Glutamatergic neuron (in vitro differentiated cells): ENCODE data around the gene C6. TPM values are rescaled to one million over a fixed set of nuclear protein-coding genes. Genes with fewer than 3 reads are reported as not detected.
"Not testable (repeated sequence)": the region's sequence is repeated elsewhere in the genome, so short reads cannot be mapped to it uniquely, and the experiment has no call there.

Experiments
- DNase-seq: peaks from one replicate; pipeline ENCODE4 v3.0.0; 2022
- H3K27ac Mint-ChIP-seq: one replicate; pipeline ENCODE4 v1.8.0; 2020; ENCODE audit warnings: mild to moderate bottlenecking, mixed read lengths, inconsistent platforms; ENCODE audit not compliant: unreplicated experiment
- H3K27me3 Mint-ChIP-seq: one replicate; pipeline ENCODE4 v1.8.0; 2020; ENCODE audit warnings: mild to moderate bottlenecking, moderate library complexity, mixed read lengths, inconsistent platforms; ENCODE audit not compliant: unreplicated experiment
- H3K36me3 Mint-ChIP-seq: one replicate; pipeline ENCODE4 v1.8.0; 2020; ENCODE audit warnings: mild to moderate bottlenecking, mixed read lengths, inconsistent platforms; ENCODE audit not compliant: unreplicated experiment
- H3K4me1 Mint-ChIP-seq: one replicate; pipeline ENCODE4 v1.8.0; 2020; ENCODE audit warnings: mild to moderate bottlenecking, low read depth, mixed read lengths, inconsistent platforms; ENCODE audit not compliant: unreplicated experiment
- H3K4me3 Mint-ChIP-seq: one replicate; pipeline ENCODE4 v1.8.0; 2020; ENCODE audit warnings: mild to moderate bottlenecking, mixed read lengths, inconsistent platforms; ENCODE audit not compliant: unreplicated experiment
- H3K9me3 Mint-ChIP-seq: one replicate; pipeline ENCODE4 v1.8.0; 2020; ENCODE audit warnings: mild to moderate bottlenecking, moderate library complexity, mixed read lengths, inconsistent platforms; ENCODE audit not compliant: unreplicated experiment
- total RNA-seq: library from RNA; stranded (reverse); fragmentation: NEBNext Ultra II Directional; extraction: Animal tissue kit (Norgen Biotek cat#: 25700); gene quantifications from one replicate; pipeline ENCODE4 v1.2.1, GENCODE V29; 2021; ENCODE audit not compliant: unreplicated experiment
- TF ChIP-seq, protein P1 (sequence below): fragments of 200-600 bp; sonication (generic); IDR thresholded peaks from one replicate; pipeline ENCODE4 v1.5.0; 2021; ENCODE audit not compliant: partially characterized antibody, unreplicated experiment

Gene C6
- total RNA-seq, 1 donor from 2014 or later: not detected

DNA sequence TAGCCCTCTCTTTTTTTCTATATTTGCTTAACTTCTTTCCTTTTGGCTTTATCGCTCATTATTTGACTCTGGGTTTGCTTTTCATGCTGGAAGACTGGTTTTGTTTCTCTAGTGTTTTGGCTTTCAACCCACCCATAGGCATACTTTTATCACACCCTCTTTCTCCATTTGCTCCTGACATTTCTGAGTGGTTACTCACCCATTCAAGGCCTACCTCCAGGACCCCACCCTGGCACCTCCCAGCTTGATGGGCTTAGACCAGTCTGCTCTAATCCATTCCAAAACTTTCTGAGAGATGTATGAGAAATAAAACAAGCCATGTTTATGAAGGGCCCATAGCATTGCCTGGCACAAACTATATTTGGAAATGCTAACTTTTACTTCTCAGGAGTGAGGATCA, 18.1 kb downstream of the C6 start:
- H3K27me3 Mint-ChIP-seq: no peaks in the 10 kb centered on the region
- no peak overlapping the region for H3K27ac Mint-ChIP-seq
- no peaks in the 10 kb centered on the region for H3K9me3 Mint-ChIP-seq
- no peak for DNase-seq
- no peaks in the 10 kb centered on the region for H3K36me3 Mint-ChIP-seq
- TF ChIP-seq, protein P1, sequence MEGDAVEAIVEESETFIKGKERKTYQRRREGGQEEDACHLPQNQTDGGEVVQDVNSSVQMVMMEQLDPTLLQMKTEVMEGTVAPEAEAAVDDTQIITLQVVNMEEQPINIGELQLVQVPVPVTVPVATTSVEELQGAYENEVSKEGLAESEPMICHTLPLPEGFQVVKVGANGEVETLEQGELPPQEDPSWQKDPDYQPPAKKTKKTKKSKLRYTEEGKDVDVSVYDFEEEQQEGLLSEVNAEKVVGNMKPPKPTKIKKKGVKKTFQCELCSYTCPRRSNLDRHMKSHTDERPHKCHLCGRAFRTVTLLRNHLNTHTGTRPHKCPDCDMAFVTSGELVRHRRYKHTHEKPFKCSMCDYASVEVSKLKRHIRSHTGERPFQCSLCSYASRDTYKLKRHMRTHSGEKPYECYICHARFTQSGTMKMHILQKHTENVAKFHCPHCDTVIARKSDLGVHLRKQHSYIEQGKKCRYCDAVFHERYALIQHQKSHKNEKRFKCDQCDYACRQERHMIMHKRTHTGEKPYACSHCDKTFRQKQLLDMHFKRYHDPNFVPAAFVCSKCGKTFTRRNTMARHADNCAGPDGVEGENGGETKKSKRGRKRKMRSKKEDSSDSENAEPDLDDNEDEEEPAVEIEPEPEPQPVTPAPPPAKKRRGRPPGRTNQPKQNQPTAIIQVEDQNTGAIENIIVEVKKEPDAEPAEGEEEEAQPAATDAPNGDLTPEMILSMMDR: no peak
- no peak overlapping the region for H3K4me3 Mint-ChIP-seq
- no peaks in the 10 kb centered on the region for H3K4me1 Mint-ChIP-seq

DNA sequence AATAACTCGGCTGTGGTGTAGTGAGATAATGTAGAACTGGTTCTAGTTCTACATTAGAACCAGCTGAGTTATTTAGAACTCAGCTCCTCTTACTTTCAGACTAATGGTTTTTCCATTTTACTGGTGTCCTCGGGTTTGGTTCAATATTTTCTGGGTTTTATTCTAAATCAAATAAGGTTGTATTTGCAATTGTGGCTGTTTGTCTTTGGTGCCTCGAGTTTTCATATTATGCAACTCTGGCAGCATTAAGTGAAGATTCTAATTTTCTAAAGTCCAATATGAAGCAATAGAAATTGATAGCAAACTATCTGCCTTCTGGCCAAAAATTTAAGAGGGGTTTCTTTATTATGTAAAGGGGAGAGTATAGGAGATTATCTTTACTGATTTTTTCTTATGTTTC, 19.0 kb downstream of the C6 start:
- TF ChIP-seq, protein P1: no peak
- H3K27me3 Mint-ChIP-seq: no peaks in the 10 kb centered on the region
- no peaks in the 10 kb centered on the region for H3K9me3 Mint-ChIP-seq
- DNase-seq: no peak
- H3K36me3 Mint-ChIP-seq: no peaks in the 10 kb centered on the region
- H3K27ac Mint-ChIP-seq: no peak overlapping the region
- no peaks in the 10 kb centered on the region for H3K4me1 Mint-ChIP-seq
- no peak overlapping the region for H3K4me3 Mint-ChIP-seq

DNA sequence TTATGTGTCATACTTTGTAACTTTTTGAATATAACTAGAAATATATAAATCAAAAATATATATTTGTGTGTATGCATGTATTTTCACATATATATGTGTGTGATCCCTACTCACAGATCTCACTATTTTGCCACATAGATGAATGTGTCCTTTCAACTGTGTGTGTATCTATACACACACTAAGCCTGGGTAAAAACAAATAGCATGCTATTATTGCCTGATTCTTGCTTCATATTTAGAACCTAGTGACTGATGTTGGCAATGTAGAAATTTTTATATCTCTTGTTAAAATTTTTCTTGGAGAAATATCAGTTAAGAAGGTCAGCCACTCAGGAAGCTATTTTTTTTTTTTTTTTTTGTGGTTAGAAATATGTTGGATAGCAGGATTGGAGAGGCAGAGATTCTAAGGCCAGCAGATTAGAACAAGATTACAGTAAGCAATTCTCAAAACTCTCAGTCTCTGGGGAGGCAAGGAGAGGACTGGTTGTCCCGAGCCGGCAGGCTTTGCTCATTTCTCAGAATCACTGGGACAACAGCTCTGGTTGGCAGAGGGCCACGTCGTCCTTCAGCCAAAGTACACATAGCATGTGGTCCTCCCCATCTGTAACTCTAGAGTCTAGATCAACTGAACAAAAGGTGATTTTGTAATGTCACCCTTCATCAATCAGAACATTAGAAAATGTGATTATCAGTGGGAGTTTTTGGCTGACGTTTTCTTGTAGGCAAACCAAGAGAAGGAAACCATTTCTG, 19.7 kb downstream of the C6 start:
- Mint-ChIP-seq H3K27me3 (no peaks in the 10 kb centered on the region), H3K9me3 (no peaks in the 10 kb centered on the region)
- DNase-seq: no peak

DNA sequence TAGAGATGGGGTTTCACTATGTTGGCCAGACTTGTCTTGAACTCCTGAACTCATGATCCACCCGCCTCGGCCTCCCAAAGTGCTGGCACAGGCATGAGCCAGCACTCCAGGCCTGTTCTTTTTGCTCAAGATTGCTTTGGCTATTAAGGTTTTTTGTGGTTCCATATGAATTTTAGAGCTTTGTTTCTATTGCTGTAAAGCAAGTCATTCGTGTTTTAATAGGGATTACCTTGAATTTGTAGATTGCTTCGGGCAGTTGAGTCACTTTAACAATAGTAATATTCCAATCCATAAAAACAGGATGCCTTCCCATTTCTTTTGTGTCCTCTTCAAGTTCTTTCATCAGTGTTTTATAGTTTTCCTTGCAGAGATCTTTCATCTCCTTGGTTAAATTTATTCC, 22.1 kb downstream of the C6 start:
- no peaks in the 10 kb centered on the region for H3K36me3 Mint-ChIP-seq
- DNase-seq: no peak
- no peaks in the 10 kb centered on the region for H3K4me1 Mint-ChIP-seq
- no peaks in the 10 kb centered on the region for H3K9me3 Mint-ChIP-seq
- TF ChIP-seq, protein P1: no peak
- no peak overlapping the region for H3K4me3 Mint-ChIP-seq
- H3K27me3 Mint-ChIP-seq: no peaks in the 10 kb centered on the region
- no peak overlapping the region for H3K27ac Mint-ChIP-seq

More for the DNA sequence above, 19.7 kb downstream of the C6 start:
- Mint-ChIP-seq H3K4me3 (no peak overlapping the region), H3K4me1 (no peaks in the 10 kb centered on the region), H3K27ac (no peak overlapping the region), H3K36me3 (no peaks in the 10 kb centered on the region)
- TF ChIP-seq, protein P1: no peak

DNA sequence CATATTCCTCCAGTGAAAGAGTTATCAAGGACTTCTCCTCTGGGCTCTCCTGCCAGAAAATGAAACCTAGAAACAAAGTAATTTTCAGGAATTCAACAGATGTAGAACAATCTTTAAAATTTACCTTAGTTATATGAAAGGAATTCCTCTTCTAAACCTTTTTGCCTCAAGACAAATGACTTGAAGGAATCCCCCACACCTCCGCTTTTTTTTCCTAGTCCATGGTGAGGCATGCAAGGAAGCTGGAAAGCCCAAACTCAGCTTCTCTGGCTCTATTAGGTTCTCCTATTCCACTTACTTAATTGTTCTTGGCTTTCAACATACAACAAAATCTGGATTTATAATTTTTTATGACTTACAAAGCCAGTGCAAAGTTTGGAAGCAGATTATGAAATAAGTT, 27.2 kb downstream of the C6 start:
- Mint-ChIP-seq H3K36me3 (no peaks in the 10 kb centered on the region), H3K27ac (no peak overlapping the region), H3K27me3 (no peaks in the 10 kb centered on the region), H3K4me3 (no peak overlapping the region), H3K9me3 (no peaks in the 10 kb centered on the region), H3K4me1 (no peaks in the 10 kb centered on the region)
- TF ChIP-seq, protein P1: no peak
- no peak for DNase-seq

DNA sequence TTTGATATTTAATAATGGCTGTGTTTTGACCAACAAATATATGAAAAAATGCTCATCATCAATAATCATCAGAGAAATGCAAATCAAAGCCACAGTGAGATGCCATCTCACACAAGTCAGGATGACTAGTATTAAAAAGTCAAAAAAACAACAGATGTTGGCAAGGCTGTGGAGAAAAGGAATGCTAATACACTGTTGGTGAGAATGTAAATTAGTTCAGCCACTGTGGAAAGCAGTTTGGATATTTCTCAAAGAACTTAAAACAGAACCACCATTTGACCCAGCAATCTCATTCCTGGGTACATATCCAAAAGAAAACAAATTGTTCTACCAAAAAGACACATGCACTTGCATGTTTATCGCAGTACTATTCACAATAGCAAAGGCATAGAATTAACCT, 30.0 kb downstream of the C6 start:
- not testable (repeated sequence) for H3K27ac Mint-ChIP-seq, H3K4me1 Mint-ChIP-seq, DNase-seq, H3K4me3 Mint-ChIP-seq, H3K27me3 Mint-ChIP-seq, H3K9me3 Mint-ChIP-seq, H3K36me3 Mint-ChIP-seq
